A549 (cell line): Measurements from ENCODE around the gene MAJIN. TPM values are rescaled to one million over a fixed set of nuclear protein-coding genes. Genes with fewer than 3 reads are reported as not detected.

Experiments used
- ATAC-seq, 2 experiments: fragments of 200-7000 bp in 1 of 2; fragments of >200 bp in 1 of 2; cut with Nextera tagmentation in 1 of 2; cut with Tn5 transposase in 1 of 2; 3 replicates each; pipeline versions ENCODE4 v1.8.0 to v1.9.1; 2018 to 2020; ENCODE audit warnings: mild to moderate bottlenecking in 1 of 2, moderate library complexity in 1 of 2
- CTCF ChIA-PET: fragments of 300-600 bp; sonication (Branson Sonifier 250); formaldehyde crosslinking; extraction: SDS; loops from one replicate; lab custom pipeline; 2021; ENCODE audit warnings: antibody characterized with exemption, inconsistent platforms; lab: Yijun Ruan, JAX
- POLR2A ChIA-PET: fragments of 350-600 bp; formaldehyde crosslinking; extraction: SDS; loops from one replicate; lab custom pipeline; 2021; ENCODE audit warnings: antibody characterized with exemption, inconsistent platforms; lab: Yijun Ruan, JAX
- DNase-seq, 2 experiments: peaks; one replicate each; pipeline versions ENCODE4 v3.0.0 to v3.0.0-alpha.2; 2011 to 2016; ENCODE audit warnings: low read depth in 1 of 2, low spot score in 1 of 2
- FAIRE-seq: peaks from 2 replicates; lab custom pipeline; 2011; peaks lifted over from hg19 to GRCh38; lab: Jason Lieb, UNC
- H3K27ac ChIP-seq, 2 experiments: fragments of >200 bp; sonication (Bioruptor Twin); formaldehyde crosslinking; 3 replicates each; pipeline ENCODE4 v1.5.1; 2016 to 2017
- H3K4me1 ChIP-seq: fragments of >200 bp; sonication (Bioruptor Twin); formaldehyde crosslinking; 3 replicates; pipeline ENCODE4 v1.6.1; 2016
- H3K4me2 ChIP-seq: fragments of >200 bp; sonication (Bioruptor Twin); formaldehyde crosslinking; 3 replicates; pipeline ENCODE4 v1.6.1; 2016
- H3K4me3 ChIP-seq: fragments of >200 bp; sonication (Bioruptor Twin); formaldehyde crosslinking; 3 replicates; pipeline ENCODE4 v1.5.1; 2016
- H3K9me3 ChIP-seq: fragments of >200 bp; sonication (Bioruptor Twin); formaldehyde crosslinking; 3 replicates; pipeline ENCODE4 v1.6.1; 2016
- CHD2 ChIP-seq: fragments of 150-350 bp; IDR thresholded peaks from 2 replicates; pipeline ENCODE4 v1.6.1; 2014; ENCODE audit warnings: low read length; ENCODE audit not compliant: partially characterized antibody
- ESRRA ChIP-seq: fragments of 150-350 bp; IDR thresholded peaks from 2 replicates; pipeline ENCODE4 v1.6.1; 2014; ENCODE audit warnings: mild to moderate bottlenecking, low read length, borderline replicate concordance
- FOSB ChIP-seq: fragments of 250-450 bp; sonication (Bioruptor Pico); IDR thresholded peaks from 2 replicates; pipeline ENCODE4 v1.5.0; 2020; ENCODE audit warnings: mild to moderate bottlenecking, moderate library complexity
- FOSL2 ChIP-seq, 2 experiments: fragments of 450-650 bp in 1 of 2; fragments of >200 bp in 1 of 2; sonication (Bioruptor Twin) in 1 of 2; formaldehyde crosslinking; IDR thresholded peaks; 2 replicates each; pipeline versions ENCODE4 v1.5.0 to v1.6.1; 2016 to 2020; ENCODE audit warnings: mild to moderate bottlenecking in 1 of 2, moderate library complexity in 1 of 2
- FOXS1 ChIP-seq: fragments of 250-450 bp; sonication (Bioruptor Pico); IDR thresholded peaks from 2 replicates; pipeline ENCODE4 v1.5.0; 2020; ENCODE audit warnings: mild to moderate bottlenecking, moderate library complexity
- HEYL ChIP-seq: fragments of 250-450 bp; sonication (Bioruptor Pico); IDR thresholded peaks from 2 replicates; pipeline ENCODE4 v1.8.0; 2021; ENCODE audit warnings: mild to moderate bottlenecking, moderate library complexity
- HOXB13 ChIP-seq: fragments of 250-450 bp; sonication (Bioruptor Pico); IDR thresholded peaks from 2 replicates; pipeline ENCODE4 v1.5.0; 2020; ENCODE audit warnings: low read depth, mild to moderate bottlenecking, moderate library complexity
- JUN ChIP-seq, 2 experiments: fragments of >200 bp; sonication (Bioruptor Twin); formaldehyde crosslinking; IDR thresholded peaks; 2 replicates in 1 of 2; 3 replicates in 1 of 2; pipeline ENCODE4 v1.6.1; 2016 to 2017
- MAFK ChIP-seq: fragments of 450-650 bp; IDR thresholded peaks from 2 replicates; pipeline ENCODE4 v1.6.1; 2014; ENCODE audit not compliant: partially characterized antibody
- MAZ ChIP-seq: fragments of 150-350 bp; IDR thresholded peaks from 2 replicates; pipeline ENCODE4 v1.6.1; 2014; ENCODE audit warnings: antibody characterized with exemption, low read depth, low read length, borderline replicate concordance
- NFE2L2 ChIP-seq: fragments of 150-350 bp; conservative IDR thresholded peaks from 2 replicates; pipeline ENCODE4 v1.6.1; 2014; ENCODE audit warnings: low read length
- POLR2A ChIP-seq: IDR thresholded peaks from 2 replicates; pipeline ENCODE4 v1.6.1; 2012; ENCODE audit warnings: mild to moderate bottlenecking, low read length
- POLR2AphosphoS2 ChIP-seq: conservative IDR thresholded peaks from 2 replicates; pipeline ENCODE4 v1.6.1; 2012; ENCODE audit warnings: low read length, improper control_type of control experiment, inconsistent platforms
- RAD21 ChIP-seq, 2 experiments: fragments of >200 bp in 1 of 2; sonication (Bioruptor Twin) in 1 of 2; formaldehyde crosslinking in 1 of 2; IDR thresholded peaks in 1 of 2; conservative IDR thresholded peaks in 1 of 2; 2 replicates in 1 of 2; 3 replicates in 1 of 2; pipeline ENCODE4 v1.6.1; 2012 to 2018; ENCODE audit warnings: inconsistent platforms in 1 of 2
- RARB ChIP-seq: fragments of 250-450 bp; sonication (Bioruptor Pico); IDR thresholded peaks from 2 replicates; pipeline ENCODE4 v1.8.0; 2021; ENCODE audit warnings: mild to moderate bottlenecking, moderate library complexity
- RCOR1 ChIP-seq: fragments of 150-350 bp; IDR thresholded peaks from 2 replicates; pipeline ENCODE4 v1.6.1; 2014; ENCODE audit warnings: antibody characterized with exemption, low read length, low read depth
- RFX5 ChIP-seq: fragments of 450-650 bp; IDR thresholded peaks from 2 replicates; pipeline ENCODE4 v1.7.1; 2014; ENCODE audit warnings: antibody characterized with exemption, mild to moderate bottlenecking, moderate library complexity
- RNF2 ChIP-seq: fragments of 200-600 bp; sonication (generic); IDR thresholded peaks from 2 replicates; pipeline ENCODE4 v1.6.1; 2016; ENCODE audit warnings: low read depth, mild to moderate bottlenecking, antibody characterized with exemption, moderate library complexity, borderline replicate concordance
- ZC3H11A ChIP-seq: fragments of 450-650 bp; IDR thresholded peaks from 2 replicates; pipeline ENCODE4 v1.6.1; 2014; ENCODE audit warnings: antibody characterized with exemption, mild to moderate bottlenecking
- WGBS: methylation state at CpG from one replicate; pipeline ENCODE4 v1.1.6; 2017; ENCODE audit errors: missing lambda C conversion rate; 5-methylcytosine and 5-hydroxymethylcytosine counted together
- polyA plus RNA-seq, 4 experiments: library from polyadenylated mRNA; depleted of rRNA in 3 of 4; stranded (reverse); fragments of >200 nt; fragmentation: RNase III in 1 of 4; extraction: RNeasy Plus Mini Kit Qiagen cat#74134 plus additional on column Dnase treatment in 1 of 4; gene quantifications; 2 replicates in 3 of 4; 3 replicates in 1 of 4; pipeline ENCODE4 v1.2.3, GENCODE V29; 2011 to 2017
- TF ChIP-seq, protein P1 (sequence below): fragments of >200 bp; sonication (Bioruptor Twin); formaldehyde crosslinking; IDR thresholded peaks from 3 replicates; pipeline ENCODE4 v1.5.1; 2016
- TF ChIP-seq, protein P2 (sequence below): IDR thresholded peaks from 2 replicates; pipeline ENCODE4 v1.6.1; 2012
- TF ChIP-seq, protein P3 (sequence below): IDR thresholded peaks from 2 replicates; pipeline ENCODE4 v1.6.1; 2012; ENCODE audit warnings: low read depth, borderline replicate concordance

The MAJIN gene
- polyA plus RNA-seq, 2 of the 4 experiments (the other 2 are of a cell fraction) = 0.12 TPM; not detected in 1

DNA sequence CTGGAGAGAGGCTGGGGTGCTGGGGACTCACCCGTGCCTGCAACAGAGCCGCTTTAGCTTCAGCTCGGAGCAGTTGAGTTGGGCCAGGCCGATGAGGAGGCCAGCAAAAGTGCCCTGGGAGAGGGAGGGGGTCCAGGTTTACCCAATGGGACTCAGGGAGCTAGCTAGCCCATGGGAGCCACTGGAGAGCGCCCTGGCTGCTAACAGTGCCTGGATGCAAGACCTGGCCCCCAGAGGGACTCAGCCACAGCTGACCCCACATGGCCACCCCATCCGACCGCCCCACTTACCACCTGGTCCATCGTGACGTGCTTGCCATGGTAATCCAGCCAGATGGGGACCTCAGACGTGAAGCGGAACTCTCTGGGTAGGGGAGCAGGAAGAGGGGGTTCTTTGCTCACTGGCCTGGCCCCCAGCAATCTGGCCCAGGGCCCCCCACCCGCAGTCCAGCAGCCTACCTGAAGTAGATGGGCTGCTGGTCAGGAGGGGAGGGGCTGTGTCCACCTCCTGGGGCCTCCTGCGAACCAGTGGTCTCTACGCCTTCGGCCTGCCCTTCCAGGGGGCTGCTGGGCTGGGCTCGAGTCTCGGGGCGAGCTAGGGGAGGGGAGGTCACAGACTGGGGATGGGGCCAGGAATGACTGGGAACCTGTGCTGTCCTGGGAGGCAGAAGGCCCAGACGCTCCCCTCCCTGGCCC is 74.4 kb downstream of the MAJIN start (continued):
- no peak for TF ChIP-seq FOSB (CRISPR knock-in tag)
- TF ChIP-seq MAFK = no peak
- TF ChIP-seq FOXS1 (CRISPR knock-in tag) = no peak

DNA sequence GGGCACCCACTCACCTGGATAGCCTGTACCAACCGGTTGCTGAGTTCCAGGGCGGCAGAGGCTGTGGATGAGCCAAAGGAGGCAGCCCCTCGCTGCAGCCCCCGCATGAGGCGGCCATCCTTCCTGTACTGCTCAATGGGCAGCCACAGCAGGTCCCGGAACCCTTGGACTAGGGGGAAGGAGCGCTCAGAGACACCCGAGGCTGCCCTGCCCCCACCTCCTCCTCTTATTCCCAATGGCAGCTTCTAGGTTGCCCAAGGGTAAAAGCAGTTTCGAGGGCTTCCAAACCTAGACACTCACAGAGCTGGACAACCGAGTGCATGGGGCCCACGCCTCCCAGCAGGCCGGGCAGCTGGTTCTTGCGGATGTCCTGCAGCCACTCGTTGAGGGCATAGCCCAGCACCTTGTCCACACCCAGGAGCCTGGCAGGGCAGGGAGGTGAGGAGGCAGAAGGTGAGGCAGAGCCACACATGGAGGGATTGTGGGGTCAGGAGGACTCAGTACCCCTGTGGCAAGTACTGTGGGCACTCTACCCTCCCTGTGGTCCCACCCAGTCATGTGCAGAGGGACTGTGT is 75.4 kb downstream of the MAJIN start:
- no peak for DNase-seq
- no peak for ATAC-seq
- WGBS = 81% methylated on average over 12 of the region's 14 CpGs
- Histone ChIP-seq H3K4me2 (no peak overlapping the region), H3K9me3 (no peaks in the 10 kb centered on the region), H3K4me1 (peaks cover 34% of the 10 kb centered on the region), H3K27ac (no peak overlapping the region), H3K4me3 (no peak overlapping the region)
- TF ChIP-seq FOSB (CRISPR knock-in tag) = no peak
- TF ChIP-seq ZC3H11A = no peak
- no peak for TF ChIP-seq POLR2A
- TF ChIP-seq ESRRA = no peak
- TF ChIP-seq HOXB13 (CRISPR knock-in tag) = no peak
- TF ChIP-seq HEYL (CRISPR knock-in tag) = no peak
- no peak for TF ChIP-seq CHD2
- no peak for TF ChIP-seq FOSL2 (IDR thresholded peaks at IDR 0.05)
- no peak for TF ChIP-seq FOSL2 (CRISPR knock-in tag; IDR thresholded peaks at IDR 0.05)
- no peak for TF ChIP-seq JUN (IDR thresholded peaks at IDR 0.05)
- no peak for TF ChIP-seq POLR2AphosphoS2
- TF ChIP-seq RFX5 = no peak
- TF ChIP-seq, protein P1, sequence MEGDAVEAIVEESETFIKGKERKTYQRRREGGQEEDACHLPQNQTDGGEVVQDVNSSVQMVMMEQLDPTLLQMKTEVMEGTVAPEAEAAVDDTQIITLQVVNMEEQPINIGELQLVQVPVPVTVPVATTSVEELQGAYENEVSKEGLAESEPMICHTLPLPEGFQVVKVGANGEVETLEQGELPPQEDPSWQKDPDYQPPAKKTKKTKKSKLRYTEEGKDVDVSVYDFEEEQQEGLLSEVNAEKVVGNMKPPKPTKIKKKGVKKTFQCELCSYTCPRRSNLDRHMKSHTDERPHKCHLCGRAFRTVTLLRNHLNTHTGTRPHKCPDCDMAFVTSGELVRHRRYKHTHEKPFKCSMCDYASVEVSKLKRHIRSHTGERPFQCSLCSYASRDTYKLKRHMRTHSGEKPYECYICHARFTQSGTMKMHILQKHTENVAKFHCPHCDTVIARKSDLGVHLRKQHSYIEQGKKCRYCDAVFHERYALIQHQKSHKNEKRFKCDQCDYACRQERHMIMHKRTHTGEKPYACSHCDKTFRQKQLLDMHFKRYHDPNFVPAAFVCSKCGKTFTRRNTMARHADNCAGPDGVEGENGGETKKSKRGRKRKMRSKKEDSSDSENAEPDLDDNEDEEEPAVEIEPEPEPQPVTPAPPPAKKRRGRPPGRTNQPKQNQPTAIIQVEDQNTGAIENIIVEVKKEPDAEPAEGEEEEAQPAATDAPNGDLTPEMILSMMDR = no peak
- TF ChIP-seq, protein P2, sequence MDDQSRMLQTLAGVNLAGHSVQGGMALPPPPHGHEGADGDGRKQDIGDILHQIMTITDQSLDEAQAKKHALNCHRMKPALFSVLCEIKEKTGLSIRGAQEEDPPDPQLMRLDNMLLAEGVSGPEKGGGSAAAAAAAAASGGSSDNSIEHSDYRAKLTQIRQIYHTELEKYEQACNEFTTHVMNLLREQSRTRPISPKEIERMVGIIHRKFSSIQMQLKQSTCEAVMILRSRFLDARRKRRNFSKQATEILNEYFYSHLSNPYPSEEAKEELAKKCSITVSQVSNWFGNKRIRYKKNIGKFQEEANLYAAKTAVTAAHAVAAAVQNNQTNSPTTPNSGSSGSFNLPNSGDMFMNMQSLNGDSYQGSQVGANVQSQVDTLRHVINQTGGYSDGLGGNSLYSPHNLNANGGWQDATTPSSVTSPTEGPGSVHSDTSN = no peak
- no peak for TF ChIP-seq RNF2
- TF ChIP-seq MAZ = no peak
- no peak for TF ChIP-seq RARB (CRISPR knock-in tag)
- TF ChIP-seq, protein P3, sequence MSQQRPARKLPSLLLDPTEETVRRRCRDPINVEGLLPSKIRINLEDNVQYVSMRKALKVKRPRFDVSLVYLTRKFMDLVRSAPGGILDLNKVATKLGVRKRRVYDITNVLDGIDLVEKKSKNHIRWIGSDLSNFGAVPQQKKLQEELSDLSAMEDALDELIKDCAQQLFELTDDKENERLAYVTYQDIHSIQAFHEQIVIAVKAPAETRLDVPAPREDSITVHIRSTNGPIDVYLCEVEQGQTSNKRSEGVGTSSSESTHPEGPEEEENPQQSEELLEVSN = no peak
- TF ChIP-seq NFE2L2 = no peak
- TF ChIP-seq RAD21 (conservative IDR thresholded peaks at IDR 0.05 in 1 of 2, IDR thresholded peaks at IDR 0.05 in 1 of 2) = no peak
- no peak for TF ChIP-seq RCOR1
- no peak for FAIRE-seq
- CTCF ChIA-PET = interaction anchor here (0.7 to 31.5 kb wide), 11 partner anchors 10 to 118 kb away, joined by 3 to 1607 read pairs (median 4); partner anchors contain the start of genes ARL2, ATG2A, BATF2 and CDC42BPG
- POLR2A ChIA-PET = interaction anchor here (0.6 kb wide), 1 partner anchor 102 kb away, joined by 3 read pairs; no protein-coding TSS in a partner anchor
